GM20000 (cell line): Measurements from ENCODE around the gene PPP1R12C.
"Not testable (repeated sequence)": the region's sequence is repeated elsewhere in the genome, so short reads cannot be mapped to it uniquely, and the experiment has no call there.

Experiments
- DNase-seq: peaks from one replicate; pipeline ENCODE4 v3.0.0; 2012; ENCODE audit warnings: low spot score
- TF ChIP-seq, protein P1 (sequence below): IDR thresholded peaks from 2 replicates; pipeline ENCODE4 v1.5.1; 2012; ENCODE audit warnings: mild to moderate bottlenecking, control low read depth; ENCODE audit errors: extremely low read depth, missing control alignments

The PPP1R12C gene

DNA sequence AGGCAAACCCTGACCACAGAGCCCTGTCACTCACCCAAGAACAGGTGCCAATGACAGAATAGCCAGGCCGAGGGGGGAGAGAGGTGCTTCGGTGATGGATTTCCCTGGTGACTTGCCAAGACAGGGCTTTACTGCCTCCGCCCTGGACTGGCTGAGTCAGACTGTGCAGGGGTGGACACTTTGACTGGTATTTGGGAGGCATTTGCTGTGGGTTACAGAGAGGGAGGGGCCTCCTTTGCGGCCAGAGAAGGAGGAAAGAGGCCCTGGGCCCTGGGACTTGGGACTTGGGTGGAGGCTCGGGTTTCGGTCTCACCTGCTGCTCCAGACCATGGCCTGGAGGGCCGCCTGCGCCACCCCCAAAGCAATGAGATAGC is 46.3 kb downstream of the PPP1R12C start:
- TF ChIP-seq, protein P1, sequence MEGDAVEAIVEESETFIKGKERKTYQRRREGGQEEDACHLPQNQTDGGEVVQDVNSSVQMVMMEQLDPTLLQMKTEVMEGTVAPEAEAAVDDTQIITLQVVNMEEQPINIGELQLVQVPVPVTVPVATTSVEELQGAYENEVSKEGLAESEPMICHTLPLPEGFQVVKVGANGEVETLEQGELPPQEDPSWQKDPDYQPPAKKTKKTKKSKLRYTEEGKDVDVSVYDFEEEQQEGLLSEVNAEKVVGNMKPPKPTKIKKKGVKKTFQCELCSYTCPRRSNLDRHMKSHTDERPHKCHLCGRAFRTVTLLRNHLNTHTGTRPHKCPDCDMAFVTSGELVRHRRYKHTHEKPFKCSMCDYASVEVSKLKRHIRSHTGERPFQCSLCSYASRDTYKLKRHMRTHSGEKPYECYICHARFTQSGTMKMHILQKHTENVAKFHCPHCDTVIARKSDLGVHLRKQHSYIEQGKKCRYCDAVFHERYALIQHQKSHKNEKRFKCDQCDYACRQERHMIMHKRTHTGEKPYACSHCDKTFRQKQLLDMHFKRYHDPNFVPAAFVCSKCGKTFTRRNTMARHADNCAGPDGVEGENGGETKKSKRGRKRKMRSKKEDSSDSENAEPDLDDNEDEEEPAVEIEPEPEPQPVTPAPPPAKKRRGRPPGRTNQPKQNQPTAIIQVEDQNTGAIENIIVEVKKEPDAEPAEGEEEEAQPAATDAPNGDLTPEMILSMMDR: no peak

DNA sequence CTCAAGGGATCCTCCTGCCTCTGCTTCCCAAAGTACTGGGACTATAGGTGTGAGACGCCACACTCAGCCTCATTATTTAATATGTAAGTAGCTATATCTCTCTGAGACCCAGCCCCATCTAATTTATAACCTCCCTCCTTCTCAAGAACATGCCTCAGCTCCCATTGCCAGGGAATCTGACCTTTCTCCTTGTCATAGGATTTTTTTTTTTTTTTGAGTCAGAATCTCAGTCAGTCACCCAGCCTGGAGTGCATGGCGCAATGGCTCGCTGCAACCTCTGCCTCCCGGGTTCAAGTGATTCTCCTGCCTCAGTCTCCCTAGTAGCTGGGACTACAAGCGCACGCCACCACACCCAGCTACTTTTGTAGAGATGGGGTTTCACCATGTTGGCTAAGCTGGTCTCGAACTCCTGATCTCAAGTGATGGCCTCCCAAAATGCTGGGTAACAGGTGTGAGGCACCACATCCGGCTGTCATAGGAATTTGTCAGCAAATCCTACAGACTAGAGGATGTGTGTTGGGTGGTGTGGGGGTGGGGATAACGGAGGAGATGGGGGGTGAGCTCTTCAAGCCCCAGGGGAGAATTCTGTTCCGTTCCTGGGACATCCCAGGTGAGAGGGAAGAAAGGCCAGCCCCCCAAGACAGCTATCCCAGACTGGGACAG is 46.8 kb downstream of the PPP1R12C start:
- no peak for DNase-seq
- TF ChIP-seq, protein P1: no peak

More for the DNA sequence above, 46.3 kb downstream of the PPP1R12C start:
- DNase-seq: no peak

DNA sequence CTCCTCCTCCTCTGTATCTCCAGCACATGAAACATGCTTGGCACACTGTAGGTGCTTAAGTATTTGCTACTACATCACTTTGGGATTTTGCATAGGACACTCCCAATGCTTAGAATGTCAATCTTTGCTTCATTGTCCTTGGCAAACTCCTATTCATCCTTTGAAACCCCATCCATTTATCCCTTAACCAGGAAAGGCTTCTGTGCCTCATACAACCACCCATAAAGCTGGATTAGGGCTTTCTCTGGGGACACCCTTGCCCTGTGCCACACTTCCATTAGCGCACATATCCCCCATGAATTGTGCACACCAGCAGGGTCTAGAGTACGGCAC is 47.6 kb downstream of the PPP1R12C start:
- DNase-seq: no peak
- TF ChIP-seq, protein P1: no peak

DNA sequence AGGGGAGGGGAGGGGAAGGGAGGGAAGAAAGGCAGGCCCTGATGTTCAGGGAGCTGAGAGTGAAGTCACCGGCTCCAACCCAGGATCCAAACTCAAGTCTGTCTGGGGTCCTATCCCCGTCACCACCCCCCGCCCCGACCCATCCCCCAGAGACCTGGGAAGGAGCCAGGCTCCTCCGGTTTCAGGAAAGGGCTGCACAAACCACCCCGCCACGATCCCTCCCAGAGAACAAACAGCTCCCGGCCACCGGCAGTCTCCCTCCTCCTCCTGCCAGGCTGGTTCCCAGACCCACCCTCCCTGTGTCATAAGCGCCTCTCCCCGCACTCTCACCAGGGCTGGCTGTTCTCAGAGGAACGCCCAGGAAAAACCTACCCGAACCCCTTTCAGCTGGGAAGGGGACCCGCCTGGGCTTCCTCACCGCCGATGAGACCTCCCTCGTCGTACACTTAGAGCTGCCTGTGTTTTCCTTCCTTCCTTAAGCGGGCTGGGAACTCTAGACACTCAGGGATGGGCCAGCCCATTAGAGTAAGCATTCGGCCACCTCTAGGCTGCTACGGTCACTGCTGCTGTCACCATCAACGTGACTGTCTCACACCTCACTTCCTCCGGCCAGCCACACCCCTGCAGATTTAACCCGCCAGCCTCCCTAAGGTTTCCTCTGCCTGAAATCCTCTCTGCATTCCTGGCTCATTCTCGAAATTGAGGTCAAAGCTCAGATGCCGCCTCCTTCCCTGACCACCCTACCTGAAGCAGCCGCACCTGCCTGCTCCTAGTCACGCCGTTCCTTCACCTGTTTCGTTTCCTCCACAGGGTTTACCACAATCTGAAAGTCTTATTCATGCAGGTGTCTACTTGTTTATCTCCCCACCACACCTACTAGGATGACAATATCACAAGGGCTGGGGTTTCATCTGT is 48.2 kb downstream of the PPP1R12C start:
- TF ChIP-seq, protein P1: no peak
- peak; percentile 60 for DNase-seq

DNA sequence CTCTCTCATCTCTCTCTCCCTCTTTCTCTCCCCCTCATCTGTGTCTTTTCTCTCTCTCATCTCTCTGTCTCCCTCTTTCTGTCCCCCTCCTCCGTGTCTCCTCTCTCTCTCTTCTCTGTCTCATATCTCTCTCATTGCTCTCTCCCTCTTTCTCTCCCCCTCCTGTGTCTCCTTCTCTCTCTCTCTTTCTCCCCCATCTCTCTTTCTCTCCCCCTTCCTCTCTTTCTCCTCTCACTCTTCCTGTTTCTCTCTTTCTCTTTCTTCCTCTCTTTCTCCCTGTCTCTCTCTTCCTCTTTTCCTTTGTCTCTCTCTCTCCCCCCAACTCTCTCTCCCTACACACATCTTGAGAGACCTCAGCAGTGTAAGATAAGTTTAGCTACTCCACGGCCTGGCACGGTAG is 49.6 kb downstream of the PPP1R12C start:
- TF ChIP-seq, protein P1: no peak
- DNase-seq: no peak

DNA sequence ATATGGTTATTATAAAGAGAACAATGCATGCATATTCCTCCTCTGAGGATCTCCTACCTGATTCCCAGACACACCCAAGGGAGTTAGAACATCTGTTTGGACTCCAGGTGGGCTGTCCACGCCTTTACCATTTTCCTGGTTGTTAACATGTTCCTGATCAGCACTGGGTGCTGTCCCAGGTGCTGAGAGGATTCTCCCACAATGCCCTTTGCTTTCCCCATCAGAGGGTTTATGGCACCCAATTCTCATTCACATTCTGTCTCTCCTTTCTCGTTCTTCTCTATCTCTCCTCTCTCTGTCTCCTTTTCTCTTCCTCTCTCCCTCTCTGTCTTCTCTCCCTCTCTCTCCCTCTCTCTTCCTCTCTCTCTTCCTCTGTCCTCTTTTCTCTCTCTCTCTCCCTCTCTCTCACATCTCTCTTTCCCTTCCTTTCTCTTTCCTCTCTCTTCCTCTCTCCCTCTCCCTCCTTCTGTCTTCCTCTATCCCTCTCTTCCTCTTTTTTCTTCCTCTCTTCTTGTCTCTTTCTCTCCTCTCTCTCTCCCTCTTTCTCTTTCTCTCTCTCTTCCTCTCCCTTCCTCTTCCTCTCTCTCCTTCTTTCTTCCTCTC is 51.2 kb downstream of the PPP1R12C start:
- no peak for DNase-seq
- TF ChIP-seq, protein P1: no peak

DNA sequence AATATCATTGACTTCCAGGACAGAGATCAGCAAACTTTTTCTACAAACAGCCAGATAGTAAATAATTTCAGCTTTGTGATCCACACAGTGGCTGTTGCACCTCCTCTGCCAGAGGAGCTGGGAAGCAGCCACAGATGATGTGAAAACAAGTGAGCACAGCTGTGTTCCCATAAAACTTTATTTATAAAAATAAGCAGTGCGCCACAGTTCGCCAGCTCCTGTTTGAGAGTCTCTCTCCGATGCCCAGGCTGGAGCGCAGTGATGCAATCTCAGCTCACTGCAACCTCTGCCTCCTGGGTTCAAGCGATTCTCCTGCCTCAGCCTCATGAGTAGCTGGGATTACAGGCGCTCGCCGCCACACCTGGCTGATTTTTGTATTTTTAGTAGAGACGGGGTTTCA is 51.9 kb downstream of the PPP1R12C start:
- DNase-seq: not testable (repeated sequence)
